ENCODE results near the gene ASB2.

Gene ASB2

GRCh38 chr14:93960774-93961438 is 15.5 kb downstream of the ASB2 start:
- DNase-seq, result no peak

DNA sequence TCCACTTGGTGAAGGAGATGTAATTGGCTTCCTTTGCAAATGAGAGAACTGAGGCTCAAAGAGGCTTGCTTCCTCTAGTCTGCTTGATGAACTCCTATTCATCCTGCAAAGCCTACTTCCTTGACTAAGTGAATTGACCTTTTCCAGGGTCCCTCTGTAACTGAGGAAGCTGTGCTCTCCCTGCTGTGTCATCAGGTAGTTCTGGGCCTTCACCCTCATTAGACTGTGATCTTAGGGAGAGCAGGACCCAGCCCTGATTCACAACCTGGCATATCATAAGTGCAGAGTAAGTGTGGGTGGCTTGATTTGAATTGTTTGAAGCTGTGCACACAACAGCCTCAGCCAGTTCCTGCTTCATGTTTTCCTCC is 16.3 kb downstream of the ASB2 start:
- DNase-seq, result peak; percentile 35

DNA sequence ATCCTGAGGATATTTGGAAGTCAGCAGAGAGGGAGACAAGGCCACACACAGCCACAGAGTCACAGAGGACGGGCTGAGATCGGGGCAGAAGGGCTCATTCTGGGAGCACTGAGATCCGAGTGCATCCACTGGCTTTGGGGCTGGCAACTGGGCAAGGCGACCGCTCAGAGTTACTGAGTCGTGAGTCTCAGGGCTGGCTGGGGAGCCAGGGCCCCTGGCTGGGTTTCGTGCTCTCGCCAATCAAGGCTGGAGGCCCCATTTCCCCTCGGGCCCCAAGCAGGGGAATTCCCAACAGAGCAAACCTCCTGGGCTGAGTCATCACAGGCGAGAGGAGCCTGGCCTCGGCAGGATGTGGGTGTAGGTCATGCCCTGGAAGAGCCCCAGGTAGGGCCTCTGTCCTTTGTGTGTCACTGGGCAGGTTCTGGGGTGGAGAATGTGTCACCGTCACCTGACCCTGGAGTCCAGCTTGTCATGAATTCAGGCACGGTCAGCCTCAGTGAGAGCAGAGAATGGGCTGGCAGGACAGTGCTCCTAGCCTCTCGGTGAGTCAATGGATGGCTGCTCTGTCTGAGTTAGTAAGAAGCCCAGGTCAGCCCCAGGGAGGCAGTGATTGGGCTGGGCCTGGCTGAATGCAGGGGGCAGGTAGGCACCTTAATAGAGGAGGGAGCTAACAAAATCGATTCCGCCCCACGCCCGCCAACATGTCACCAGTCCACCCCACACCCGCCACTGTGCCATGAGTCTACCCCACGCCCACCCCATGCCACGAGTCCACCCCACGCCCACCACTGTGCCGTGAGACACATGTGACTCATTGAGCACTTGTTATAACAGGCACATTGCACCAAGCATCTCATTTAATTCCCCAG is 16.9 kb downstream of the ASB2 start:
- peak; percentile 90 for DNase-seq

GRCh38 chr14:93958567-93959238 is 17.7 kb downstream of the ASB2 start:
- no peak for DNase-seq

DNA sequence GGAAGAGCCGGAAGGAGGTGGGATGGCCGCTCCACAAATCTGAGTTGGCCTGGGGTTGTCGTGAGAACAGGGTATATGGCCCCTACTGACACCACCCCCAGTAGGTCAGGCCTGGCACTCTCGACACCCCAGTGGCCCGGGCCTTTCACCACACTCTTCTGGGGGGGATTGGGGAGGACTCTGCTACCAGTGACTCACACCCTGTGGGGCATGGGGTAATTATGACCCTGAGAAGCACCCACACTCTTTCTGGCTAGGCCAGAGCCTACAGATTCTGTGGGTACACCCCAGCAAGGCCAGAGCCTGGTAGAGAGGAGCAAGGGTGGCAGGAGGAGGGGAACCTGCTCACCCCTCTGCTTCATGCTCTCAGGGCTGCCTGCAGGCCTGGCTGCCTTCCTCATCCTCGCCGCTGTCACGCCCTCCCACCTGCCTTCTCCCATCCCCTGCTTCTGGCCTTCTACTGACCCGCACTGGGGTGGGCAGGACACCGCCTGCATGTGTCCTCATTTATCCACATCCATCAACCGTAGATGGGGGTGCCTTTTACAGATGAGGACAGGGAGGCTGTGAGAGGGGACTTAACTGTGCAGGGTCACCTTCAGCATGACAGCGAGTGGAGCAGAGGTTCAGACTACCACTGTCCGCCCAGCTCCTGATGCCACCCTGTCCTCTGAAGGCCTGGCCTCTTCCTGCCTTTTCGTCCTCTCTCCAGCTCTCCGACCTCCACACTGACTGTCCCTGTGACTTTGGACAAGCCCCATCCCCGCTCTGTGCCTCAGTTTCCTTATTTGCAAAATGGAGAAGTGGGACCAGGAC is 18.4 kb downstream of the ASB2 start:
- DNase-seq, result no peak

DNA sequence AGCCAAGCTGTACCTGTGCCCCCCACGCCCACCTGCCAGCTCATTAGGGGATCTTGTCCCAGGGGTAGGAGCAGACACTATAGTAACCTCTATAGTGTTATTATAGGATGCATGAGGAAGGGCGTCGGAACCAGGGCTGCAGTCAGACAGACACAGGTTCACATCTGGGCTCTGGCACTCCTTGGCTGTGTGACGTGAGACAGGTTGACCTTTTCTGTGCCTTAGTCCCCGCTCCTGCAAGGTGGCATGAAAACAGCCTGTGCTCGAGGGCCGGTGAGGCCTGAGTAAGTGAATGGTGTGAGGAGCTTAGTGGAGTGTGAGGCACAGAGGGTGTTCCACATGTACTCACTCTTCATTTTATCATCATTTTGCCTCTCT is 19.0 kb downstream of the ASB2 start:
- no peak for DNase-seq

DNA sequence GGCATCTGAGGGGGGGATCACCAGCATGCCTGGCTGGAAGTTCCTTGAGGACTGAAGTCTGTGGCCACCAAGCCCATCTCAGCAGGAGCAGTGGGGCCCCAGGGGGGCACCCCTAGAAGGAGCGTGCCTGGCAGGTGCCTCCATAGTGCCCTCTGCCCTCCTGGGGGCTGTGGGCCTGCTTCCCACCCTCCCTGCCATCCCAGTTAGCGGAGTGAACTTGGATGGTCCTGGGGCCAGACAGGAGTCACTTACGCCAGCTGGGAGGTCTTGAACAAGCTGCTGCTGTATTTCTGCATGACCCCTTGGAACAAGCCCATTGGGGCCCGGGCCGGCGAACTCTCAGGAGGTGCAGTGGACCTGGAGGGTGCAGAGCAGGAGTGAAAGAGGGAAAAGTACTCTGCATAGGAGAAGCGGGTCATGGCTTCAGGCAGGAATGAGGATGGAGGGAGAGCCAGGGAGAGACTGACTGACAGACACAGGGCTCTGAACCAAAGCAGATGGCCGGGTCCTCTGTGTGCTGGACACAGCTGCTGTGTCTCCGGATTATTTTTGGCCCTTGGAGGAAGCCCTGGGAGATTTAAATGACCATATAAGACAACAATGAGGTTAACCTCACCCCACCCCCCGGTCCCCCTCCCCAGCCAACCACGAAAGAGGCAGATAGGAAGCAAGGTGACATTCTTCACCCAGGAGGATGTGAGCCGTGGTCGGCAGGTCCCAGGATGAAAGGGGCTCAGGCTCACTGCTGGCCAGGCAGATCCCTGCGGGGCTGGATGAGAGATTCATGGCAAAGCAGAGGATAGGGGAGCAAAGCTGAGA is 19.6 kb downstream of the ASB2 start:
- no peak for DNase-seq

- no peak for DNase-seq
These were observed 20.4 kb downstream of the ASB2 start for GRCh38 chr14:93955850-93956481.

GRCh38 chr14:93954900-93955849 is 21.2 kb downstream of the ASB2 start:
- DNase-seq, result peak; percentile 37

DNA sequence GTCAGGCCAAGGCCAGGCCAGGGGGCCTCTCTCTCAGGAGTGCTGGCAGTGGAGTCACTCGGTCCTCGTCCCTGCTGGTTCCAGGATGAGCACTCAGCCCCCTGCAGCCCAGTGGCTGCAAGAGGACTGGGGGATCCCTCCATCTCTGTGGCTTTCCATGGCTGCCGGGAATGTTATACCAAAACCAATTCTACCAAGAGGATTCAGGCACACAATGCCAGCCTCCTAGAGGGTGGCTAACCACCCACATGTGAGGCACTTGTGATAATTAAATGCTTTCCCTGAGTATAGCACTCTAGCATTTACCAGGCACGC is 21.9 kb downstream of the ASB2 start:
- no peak for DNase-seq

GRCh38 chr14:93953739-93954515 is 22.4 kb downstream of the ASB2 start:
- DNase-seq, result no peak

GRCh38 chr14:93953263-93953662 is 23.1 kb downstream of the ASB2 start:
- DNase-seq, result no peak

DNA sequence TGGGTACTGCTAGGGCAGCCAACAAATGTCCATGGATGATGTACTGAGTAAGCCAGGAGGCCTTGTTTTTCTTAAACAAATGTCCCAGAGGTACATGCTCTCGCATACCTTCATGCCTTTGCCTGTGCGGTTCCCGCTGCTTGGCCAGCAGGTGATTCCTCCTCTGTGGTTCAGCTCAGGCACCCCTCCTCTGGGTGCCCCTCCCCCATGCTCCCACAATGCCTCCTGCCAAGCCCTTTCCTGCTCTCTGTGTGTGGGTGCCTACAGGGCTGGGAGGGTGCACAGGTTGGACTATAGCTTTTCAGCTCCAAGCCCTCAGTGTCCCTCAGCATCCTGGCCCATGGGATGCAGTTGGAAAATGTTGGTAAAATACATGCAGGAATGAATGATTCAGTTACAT is 23.5 kb downstream of the ASB2 start:
- no peak for DNase-seq

DNA sequence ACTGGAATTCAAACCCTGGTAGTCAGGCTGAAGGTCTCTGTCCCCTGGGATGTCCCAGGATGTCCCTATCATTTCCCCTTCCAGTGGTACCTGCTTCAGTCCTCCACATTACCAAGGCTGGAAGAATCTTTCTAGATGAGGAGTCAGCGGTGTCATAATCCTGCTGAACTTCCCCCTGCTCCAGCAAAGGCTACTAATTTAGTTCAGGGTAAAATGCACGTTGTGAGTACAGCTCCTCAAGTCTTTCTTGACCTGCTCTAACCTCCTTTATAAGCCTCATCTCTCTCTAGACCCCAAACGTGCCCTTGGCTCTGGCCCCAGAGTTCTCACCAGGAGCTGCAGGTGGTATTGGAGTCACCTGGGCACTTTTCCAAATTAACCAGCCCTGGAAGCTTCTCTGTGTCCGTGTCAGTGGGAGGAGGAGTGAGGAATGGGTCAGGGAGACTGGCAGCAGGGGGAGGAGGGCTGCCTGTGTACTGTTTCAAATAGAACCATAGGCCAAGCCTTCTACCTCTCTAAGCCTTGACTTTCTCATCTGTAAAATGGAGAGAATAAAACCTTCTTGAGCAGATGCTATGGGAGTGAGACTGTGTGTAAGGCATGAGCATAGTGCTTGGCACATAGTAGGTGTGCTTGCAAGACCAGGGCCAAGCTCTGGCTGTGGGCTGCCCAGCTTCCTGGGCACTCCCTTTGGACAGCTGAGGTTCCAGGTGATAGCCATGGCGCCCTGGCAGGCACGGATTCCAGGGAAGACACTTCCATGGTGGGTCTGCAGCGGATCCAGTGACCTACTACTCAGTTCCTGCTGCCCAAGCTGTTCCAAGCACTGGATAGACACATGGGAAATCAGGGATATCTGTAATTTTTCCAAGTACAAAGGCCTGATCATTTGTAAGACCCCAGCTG is 24.5 kb downstream of the ASB2 start:
- DNase-seq, result no peak

DNA sequence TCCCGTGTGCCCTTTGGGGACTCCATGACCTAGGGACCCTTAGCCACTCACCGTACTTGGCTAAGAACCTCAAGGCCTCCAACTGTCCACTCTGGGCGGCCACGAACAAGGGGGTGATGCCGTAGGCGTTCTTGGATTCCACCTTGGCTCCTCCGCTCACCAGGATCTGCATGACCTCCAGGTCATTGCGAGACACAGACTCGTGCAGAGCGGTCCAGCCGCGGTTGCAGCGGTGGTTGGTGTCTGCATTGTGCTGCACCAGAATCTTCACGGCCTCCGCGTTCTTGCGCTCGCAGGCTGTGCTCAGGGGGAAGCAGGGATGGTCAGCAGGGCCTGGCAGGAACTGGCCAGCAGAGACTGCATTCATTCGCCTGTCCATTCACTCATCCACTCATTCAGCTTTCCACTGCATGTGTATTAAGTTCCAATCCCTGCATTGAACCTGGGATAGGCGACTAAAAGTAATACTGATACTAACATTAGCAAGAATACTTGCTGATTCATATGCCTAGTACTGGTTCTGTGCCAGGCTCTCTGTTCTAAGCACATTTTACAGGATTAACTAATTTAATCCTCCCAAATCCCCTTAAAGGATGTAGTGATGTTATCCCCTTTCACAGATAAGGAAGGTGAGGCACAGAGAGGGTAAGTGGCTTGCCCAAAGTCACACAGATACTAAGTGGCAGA is 25.3 kb downstream of the ASB2 start:
- no peak for DNase-seq

- DNase-seq, result no peak
These were observed 26.8 kb downstream of the ASB2 start for GRCh38 chr14:93949511-93950075.

DNA sequence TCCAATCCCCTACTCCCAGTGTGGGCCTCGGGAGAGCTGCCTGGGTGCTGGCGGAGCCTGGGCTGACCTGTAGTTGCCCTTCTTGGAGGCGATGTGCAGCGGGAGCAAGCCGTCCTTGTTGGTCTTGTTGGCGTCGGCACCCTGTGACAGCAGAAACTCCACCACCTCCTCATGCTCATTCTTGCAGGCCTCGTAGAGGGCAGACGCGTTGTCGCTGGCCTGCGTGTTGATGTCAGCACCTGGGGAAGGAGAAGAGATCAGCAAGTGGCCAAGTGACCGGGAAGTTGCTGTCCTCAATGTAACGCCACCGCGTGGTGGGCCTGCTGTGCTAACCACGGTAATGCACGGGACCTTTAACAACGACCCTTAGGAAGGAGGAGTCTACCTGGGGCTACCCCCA is 29.1 kb downstream of the ASB2 start:
- no peak for DNase-seq

All from stimulated activated CD4-positive, alpha-beta T cell treated with anti-CD3 and anti-CD28 coated beads, Interleukin-4, amount 100 ng/mL, for 1 hour (primary cell).